Vagina (tissue), 2 donors: ENCODE measurements around the gene SLAIN1. TPM values are rescaled to one million over a fixed set of nuclear protein-coding genes. Genes with fewer than 3 reads are reported as not detected.

Source experiments
- DNase-seq, 2 donors: peaks; one replicate each; pipeline ENCODE4 v3.0.0-alpha.2; 2017; ENCODE audit errors: extremely low spot score in 2 of 2
- H3K27ac ChIP-seq: fragments of 200-600 bp; sonication (generic); one replicate; pipeline ENCODE4 v1.5.1; 2019
- H3K27me3 ChIP-seq: fragments of 200-600 bp; sonication (generic); one replicate; pipeline ENCODE4 v1.5.1; 2019
- H3K36me3 ChIP-seq, 2 donors: fragments of 200-600 bp; sonication (generic); one replicate each; pipeline ENCODE4 v1.5.1; 2017 to 2019
- H3K4me1 ChIP-seq: fragments of 200-600 bp; sonication (generic); one replicate; pipeline ENCODE4 v1.5.1; 2019
- H3K4me3 ChIP-seq, 2 donors: fragments of 200-600 bp; sonication (generic); 1 replicate in 1 of 2; 2 replicates in 1 of 2; pipeline ENCODE4 v1.5.1; 2016 to 2019
- H3K9me3 ChIP-seq: fragments of 200-600 bp; sonication (generic); one replicate; pipeline ENCODE4 v1.5.1; 2019
- POLR2A ChIP-seq, 2 donors: fragments of 450-650 bp; IDR thresholded peaks; one replicate each; pipeline ENCODE4 v1.6.1; 2017; ENCODE audit warnings: antibody characterized with exemption in 2 of 2, mild to moderate bottlenecking in 2 of 2, moderate library complexity in 2 of 2
- POLR2AphosphoS5 ChIP-seq, 2 donors: sonication (generic); formaldehyde crosslinking; IDR thresholded peaks; one replicate each; pipeline ENCODE4 v1.9.0; 2017; ENCODE audit warnings: antibody characterized with exemption in 2 of 2, mild to moderate bottlenecking in 2 of 2, low read depth in 1 of 2; ENCODE audit not compliant: insufficient read depth in 1 of 2
- intact Hi-C: fragments of 100-400 bp; cut with DNase I; formaldehyde crosslinking; loops from one replicate; pipeline ENCODE4 v1.15.1; 2023
- total RNA-seq: library from RNA; depleted of rRNA; stranded (reverse); fragments of >200 nt; gene quantifications from one replicate; pipeline ENCODE4 v1.2.3, GENCODE V29; 2016
- TF ChIP-seq, protein P1 (sequence below), 3 experiments: fragments of 450-650 bp in 2 of 3; fragments of 200-600 bp in 1 of 3; sonication (generic) in 1 of 3; IDR thresholded peaks; one replicate each; pipeline ENCODE4 v1.5.1; 2017 to 2019; ENCODE audit warnings: antibody characterized with exemption in 3 of 3, mild to moderate bottlenecking in 2 of 3, moderate library complexity in 2 of 3

SLAIN1 gene
- total RNA-seq, 1 donor from 2014 or later, result 2.2 TPM

DNA sequence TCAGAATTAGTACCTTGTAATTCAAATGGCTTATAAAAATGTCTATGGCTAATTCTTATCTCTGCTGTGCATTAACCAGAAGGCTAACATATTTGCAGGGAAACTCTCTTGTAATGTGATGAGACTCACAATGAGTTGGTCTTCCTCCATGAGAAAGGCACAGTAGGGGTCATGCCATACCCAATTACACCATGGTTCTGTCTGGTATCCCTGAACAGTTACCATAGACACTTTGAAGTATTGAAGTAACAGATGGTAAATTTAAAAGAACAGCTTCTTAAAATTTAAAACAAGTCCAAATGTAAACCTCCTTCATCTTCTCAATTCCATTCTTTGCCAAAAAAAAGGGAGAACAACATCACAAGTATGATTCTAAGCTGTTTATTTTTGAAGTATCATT, 22.6 kb upstream of the SLAIN1 start:
- no peak for DNase-seq
- Histone ChIP-seq H3K4me1 (no peaks in the 10 kb centered on the region), H3K36me3 (no peaks in the 10 kb centered on the region), H3K27me3 (no peaks in the 10 kb centered on the region), H3K27ac (no peak overlapping the region), H3K4me3 (no peak overlapping the region), H3K9me3 (no peaks in the 10 kb centered on the region)
- no peak for TF ChIP-seq POLR2AphosphoS5 (IDR thresholded peaks at IDR 0.05; ENCODE audit: insufficient read depth in 1 of 2, low read depth in 1 of 2)
- TF ChIP-seq POLR2A (IDR thresholded peaks at IDR 0.05), result no peak
- TF ChIP-seq, protein P1, sequence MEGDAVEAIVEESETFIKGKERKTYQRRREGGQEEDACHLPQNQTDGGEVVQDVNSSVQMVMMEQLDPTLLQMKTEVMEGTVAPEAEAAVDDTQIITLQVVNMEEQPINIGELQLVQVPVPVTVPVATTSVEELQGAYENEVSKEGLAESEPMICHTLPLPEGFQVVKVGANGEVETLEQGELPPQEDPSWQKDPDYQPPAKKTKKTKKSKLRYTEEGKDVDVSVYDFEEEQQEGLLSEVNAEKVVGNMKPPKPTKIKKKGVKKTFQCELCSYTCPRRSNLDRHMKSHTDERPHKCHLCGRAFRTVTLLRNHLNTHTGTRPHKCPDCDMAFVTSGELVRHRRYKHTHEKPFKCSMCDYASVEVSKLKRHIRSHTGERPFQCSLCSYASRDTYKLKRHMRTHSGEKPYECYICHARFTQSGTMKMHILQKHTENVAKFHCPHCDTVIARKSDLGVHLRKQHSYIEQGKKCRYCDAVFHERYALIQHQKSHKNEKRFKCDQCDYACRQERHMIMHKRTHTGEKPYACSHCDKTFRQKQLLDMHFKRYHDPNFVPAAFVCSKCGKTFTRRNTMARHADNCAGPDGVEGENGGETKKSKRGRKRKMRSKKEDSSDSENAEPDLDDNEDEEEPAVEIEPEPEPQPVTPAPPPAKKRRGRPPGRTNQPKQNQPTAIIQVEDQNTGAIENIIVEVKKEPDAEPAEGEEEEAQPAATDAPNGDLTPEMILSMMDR (IDR thresholded peaks at IDR 0.05), result no peak
- intact Hi-C loops, result no loop called here

GRCh38 chr13:77678691-77679235, 18.7 kb upstream of the SLAIN1 start:
- H3K36me3 ChIP-seq, result no peaks in the 10 kb centered on the region

GRCh38 chr13:77687799-77688198, 9.7 kb upstream of the SLAIN1 start:
- Histone ChIP-seq H3K27ac (no peak overlapping the region), H3K36me3 (no peaks in the 10 kb centered on the region), H3K4me3 (no peak overlapping the region), H3K4me1 (no peaks in the 10 kb centered on the region), H3K9me3 (no peaks in the 10 kb centered on the region), H3K27me3 (no peaks in the 10 kb centered on the region)
- no peak for DNase-seq
- TF ChIP-seq POLR2A (IDR thresholded peaks at IDR 0.05), result no peak
- TF ChIP-seq, protein P1 (IDR thresholded peaks at IDR 0.05), result no peak
- TF ChIP-seq POLR2AphosphoS5 (IDR thresholded peaks at IDR 0.05; ENCODE audit: insufficient read depth in 1 of 2, low read depth in 1 of 2), result no peak
- intact Hi-C loops, result no loop called here

More at GRCh38 chr13:77678691-77679235, 18.7 kb upstream of the SLAIN1 start:
- Histone ChIP-seq H3K9me3 (no peaks in the 10 kb centered on the region), H3K4me3 (no peak overlapping the region), H3K27me3 (no peaks in the 10 kb centered on the region), H3K27ac (no peak overlapping the region), H3K4me1 (no peaks in the 10 kb centered on the region)
- intact Hi-C loops, result no loop called here
- TF ChIP-seq, protein P1 (IDR thresholded peaks at IDR 0.05), result no peak
- no peak for TF ChIP-seq POLR2A (IDR thresholded peaks at IDR 0.05)
- no peak for TF ChIP-seq POLR2AphosphoS5 (IDR thresholded peaks at IDR 0.05; ENCODE audit: insufficient read depth in 1 of 2, low read depth in 1 of 2)
- DNase-seq, result no peak

DNA sequence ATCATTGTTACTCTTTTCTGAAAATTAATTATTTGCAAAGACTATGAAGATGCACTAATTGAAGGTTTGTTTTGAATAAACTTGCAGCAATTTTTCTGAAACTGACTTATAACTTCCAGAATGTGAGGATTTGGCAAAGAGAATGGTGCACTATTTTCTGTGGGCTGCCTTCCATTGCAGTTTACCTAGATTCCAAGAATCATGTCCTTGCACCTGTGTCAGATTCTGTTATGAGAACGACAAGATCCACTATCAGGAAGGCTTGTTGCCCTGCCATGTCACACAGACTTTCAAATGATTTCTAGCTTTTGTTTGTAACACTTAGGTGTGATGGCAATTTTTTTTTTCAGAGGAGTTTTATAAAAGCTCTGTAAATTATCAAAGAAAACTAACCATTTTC, 5.6 kb upstream of the SLAIN1 start:
- TF ChIP-seq, protein P1 (IDR thresholded peaks at IDR 0.05), result no peak
- TF ChIP-seq POLR2A (IDR thresholded peaks at IDR 0.05) (no peak), POLR2AphosphoS5 (IDR thresholded peaks at IDR 0.05; ENCODE audit: insufficient read depth in 1 of 2, low read depth in 1 of 2) (no peak)
- H3K27ac ChIP-seq, result no peak overlapping the region
- H3K4me3 ChIP-seq, result no peak overlapping the region
- H3K4me1 ChIP-seq, result peaks cover 9% of the 10 kb centered on the region
- H3K9me3 ChIP-seq, result no peaks in the 10 kb centered on the region
- intact Hi-C loops, result no loop called here
- no peaks in the 10 kb centered on the region for H3K36me3 ChIP-seq
- H3K27me3 ChIP-seq, result no peaks in the 10 kb centered on the region
- no peak for DNase-seq

DNA sequence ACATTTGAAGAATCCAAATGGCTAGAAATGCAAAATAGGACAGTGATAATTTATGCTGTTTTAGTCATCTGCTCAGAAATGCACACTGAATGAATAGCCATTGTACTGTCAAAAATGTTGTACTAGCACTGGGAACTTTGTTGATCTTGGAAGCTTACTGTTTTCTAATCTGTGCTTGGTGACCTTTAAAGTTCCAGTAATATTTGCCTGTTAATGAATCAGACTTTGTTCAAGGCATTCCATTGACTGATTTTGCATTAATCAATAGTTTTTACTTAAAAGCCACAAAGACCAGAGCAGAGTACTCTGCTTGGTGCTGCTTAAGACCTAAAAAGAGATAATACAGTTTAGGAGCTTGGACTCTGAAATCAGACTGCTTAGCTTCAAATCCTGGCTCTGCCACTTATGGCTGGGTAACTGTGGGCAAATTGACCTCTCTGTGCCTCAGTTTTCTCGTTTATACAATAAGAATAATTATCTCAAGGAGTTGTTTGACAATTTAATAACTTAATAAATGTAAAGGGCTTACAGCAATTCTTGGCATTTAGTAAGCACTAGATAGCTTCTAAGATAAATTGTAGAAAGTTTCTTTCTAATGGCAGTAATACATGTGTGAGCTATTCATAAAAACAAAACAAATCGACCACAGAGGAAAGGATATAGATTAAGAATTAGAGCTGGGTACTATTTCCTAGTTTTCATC, 4.6 kb upstream of the SLAIN1 start:
- no peak for DNase-seq
- intact Hi-C loops, result no loop called here
- H3K36me3 ChIP-seq, result no peaks in the 10 kb centered on the region
- no peak overlapping the region for H3K27ac ChIP-seq
- no peaks in the 10 kb centered on the region for H3K27me3 ChIP-seq
- TF ChIP-seq, protein P1 (IDR thresholded peaks at IDR 0.05), result no peak
- no peak for TF ChIP-seq POLR2A (IDR thresholded peaks at IDR 0.05)
- no peaks in the 10 kb centered on the region for H3K9me3 ChIP-seq
- H3K4me3 ChIP-seq, result no peak overlapping the region
- peaks cover 9% of the 10 kb centered on the region for H3K4me1 ChIP-seq
